OCI-M2 (cell line): ENCODE results near the gene EXOG.
A peak's percentile ranks its signal among the peaks of the same experiment; 100 is the strongest.

Experiments used
- DNase-seq: peaks from one replicate; lab custom pipeline; 2025; ENCODE audit not compliant: unreplicated experiment; lab: John Stamatoyannopoulos, UW

EXOG gene, protein sequence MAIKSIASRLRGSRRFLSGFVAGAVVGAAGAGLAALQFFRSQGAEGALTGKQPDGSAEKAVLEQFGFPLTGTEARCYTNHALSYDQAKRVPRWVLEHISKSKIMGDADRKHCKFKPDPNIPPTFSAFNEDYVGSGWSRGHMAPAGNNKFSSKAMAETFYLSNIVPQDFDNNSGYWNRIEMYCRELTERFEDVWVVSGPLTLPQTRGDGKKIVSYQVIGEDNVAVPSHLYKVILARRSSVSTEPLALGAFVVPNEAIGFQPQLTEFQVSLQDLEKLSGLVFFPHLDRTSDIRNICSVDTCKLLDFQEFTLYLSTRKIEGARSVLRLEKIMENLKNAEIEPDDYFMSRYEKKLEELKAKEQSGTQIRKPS

GRCh38 chr3:38496131-38496910, at the start of gene EXOG:
TSS of gene EXOG (plus strand) at chr3:38496340. CDS start at chr3:38496368, 28 bp downstream.
- peak; percentile 33 for DNase-seq

DNA sequence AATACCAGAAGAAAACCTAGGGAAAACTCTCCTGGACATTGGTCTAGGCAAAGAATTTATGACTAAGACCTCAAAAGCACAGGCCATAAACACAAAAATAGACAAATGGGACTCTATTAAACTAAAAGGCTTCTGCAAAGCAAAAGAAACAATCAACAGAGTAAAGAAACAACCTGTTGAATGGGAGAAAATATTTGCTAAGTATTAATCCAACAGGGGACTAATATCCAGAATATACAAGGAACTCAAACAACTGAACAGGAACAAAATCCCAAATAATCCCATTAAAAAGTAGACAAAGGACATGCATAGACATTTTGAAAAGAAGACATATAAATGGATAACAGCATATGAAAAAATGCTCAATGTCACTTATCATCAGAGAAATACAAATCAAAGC, 49.3 kb upstream of the EXOG start:
- DNase-seq: no peak

DNA sequence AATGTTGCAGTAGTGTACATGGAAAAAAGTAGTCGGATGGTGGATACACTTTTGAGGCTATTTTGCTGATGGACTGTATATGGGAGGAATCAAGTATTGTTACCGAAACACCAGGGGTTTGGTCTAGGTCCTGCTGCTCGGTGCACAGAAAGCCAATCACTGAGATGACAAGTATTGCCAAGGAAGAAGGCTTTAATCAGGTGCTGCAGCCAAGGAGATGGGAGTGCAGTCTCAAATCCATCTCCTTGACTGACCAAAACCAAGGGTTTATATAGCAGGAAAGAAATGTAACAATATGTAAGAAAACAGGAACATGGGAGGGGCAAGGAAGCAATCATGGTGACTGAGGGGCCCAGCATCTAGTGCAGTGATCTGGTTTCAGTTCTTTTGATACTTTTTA, 45.3 kb upstream of the EXOG start:
- no peak for DNase-seq

DNA sequence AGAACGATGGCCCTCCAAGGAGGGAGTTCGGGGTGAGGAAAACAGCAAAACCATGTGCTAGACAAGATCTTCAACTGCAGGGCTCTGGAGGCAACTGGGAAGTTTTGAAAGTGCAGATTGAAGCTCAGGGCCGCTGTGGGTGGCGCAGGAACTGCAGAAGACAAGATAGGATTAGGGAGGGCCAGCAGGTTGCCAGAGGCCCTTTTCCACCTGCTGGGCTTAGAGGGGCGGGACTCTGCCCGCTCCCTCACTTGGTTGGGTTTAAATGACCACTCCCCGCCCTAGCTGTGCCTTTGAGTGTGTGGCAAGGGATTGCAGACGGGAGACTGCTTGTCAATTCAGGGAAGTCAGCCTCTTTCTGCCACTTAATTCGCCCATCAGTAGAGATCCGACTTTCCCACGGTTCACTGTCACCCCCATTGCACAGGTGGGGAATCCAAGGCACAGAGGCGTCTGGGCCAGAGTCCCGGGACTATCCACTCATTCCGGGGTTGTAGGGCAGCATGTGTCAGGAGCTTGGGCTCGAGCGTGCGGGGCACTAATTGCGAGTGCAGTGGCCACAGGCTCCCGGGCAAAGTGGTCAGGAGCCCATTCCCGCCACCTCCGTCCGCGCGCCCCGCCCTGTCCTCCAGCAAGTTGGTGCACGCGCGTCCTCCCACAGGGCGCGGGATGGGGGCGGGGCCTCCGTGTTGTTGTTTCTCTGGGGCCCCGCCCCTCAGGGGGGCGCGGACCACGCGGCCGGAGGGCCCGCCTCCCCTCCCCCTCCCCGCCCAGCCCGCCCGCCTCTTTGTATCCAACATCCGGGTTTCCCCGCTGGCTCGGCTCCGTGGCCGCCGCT, 42.8 kb upstream of the EXOG start, which contains the start of gene ACVR2B:
Gene ACVR2B, plus strand, starts transcription at position 816 of the 838 bp plus-strand sequence. CDS start 433 bp downstream, outside the sequence.
- DNase-seq: no peak

GRCh38 chr3:38453913-38454177, 42.3 kb upstream of the EXOG start:
- DNase-seq: no peak

- no peak for DNase-seq
These were observed 41.8 kb upstream of the EXOG start for GRCh38 chr3:38454178-38454883.

GRCh38 chr3:38454884-38455638, 41.1 kb upstream of the EXOG start:
- DNase-seq: no peak

DNA sequence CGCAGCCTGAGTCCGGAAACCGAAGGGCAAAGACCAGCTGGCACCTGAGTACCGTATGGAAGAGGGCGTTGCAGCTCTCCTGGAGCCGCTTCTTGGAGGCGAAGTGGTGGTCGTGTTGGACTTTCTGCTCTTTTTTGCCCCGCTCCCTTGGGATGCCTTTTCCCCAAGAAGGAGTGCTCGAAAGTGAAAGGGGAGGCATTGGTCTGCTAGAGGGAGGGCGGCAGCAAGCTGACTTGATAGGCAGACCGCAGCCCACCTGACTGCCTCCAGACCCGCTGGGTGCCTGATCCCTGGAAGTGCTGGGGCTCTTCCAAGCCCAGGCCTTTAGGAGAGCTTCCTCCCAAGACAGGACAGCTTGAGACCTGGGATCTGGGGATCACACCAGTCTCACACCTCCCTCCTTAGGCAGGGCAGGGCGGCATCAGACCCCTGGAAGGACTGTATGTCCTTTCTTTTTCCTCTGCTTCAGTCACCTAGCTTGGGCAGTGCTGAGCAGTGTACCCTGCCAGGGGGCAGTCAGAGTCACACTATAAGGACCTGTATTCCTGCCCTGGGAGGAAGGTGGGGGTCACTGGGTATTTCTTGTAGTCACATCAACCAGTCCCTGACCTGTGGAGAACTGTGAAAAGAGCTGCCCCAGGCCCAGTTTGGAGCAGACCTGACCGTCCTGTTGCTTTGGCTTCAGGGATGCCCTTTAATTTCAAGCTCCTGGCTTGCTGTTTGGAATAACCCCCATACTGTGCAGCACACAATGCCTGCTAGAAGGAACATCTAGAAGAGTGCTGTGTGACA, 40.3 kb upstream of the EXOG start:
- no peak for DNase-seq

DNA sequence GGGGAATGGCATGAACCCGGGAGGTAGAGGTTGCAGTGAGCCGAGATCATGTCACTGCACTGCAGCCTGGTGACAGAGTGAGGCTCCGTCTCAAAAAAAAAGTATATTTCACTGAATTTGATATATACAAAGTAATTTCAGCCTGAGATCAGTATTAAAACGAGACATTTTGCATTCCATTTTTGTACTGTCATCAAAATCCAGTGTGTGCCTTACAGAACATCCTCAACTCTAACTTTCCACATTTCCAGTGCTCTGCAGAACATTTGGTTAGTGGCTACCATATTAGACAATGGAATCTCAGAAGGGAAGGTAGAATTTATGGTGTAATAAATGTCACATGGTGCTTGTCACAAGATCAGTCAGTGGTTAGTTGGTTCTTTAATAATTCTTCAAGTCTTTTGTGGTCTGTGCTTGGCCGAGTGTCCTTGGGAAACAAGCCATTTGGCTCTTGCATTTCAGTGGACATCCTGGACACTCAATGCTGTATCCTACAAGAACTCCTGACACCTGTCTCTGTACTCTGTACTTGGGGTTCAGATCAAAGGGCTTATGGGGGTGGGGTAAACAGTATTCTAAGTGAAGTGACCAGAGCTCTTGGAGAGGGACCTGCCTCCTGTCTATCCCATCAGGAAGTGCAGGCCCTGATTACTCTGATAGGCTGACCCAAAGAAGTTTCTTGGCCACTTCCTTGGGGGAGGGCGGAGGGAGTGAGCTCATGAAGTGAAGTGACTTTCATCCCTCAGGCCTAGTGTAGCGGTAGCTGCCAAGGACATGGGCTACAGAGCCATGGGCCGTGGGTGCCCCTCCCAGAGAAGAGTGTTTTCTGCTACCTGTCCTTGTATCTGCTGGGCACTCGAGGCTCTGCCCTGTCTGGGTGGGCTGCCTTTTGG, 38.8 kb upstream of the EXOG start:
- DNase-seq: no peak

DNA sequence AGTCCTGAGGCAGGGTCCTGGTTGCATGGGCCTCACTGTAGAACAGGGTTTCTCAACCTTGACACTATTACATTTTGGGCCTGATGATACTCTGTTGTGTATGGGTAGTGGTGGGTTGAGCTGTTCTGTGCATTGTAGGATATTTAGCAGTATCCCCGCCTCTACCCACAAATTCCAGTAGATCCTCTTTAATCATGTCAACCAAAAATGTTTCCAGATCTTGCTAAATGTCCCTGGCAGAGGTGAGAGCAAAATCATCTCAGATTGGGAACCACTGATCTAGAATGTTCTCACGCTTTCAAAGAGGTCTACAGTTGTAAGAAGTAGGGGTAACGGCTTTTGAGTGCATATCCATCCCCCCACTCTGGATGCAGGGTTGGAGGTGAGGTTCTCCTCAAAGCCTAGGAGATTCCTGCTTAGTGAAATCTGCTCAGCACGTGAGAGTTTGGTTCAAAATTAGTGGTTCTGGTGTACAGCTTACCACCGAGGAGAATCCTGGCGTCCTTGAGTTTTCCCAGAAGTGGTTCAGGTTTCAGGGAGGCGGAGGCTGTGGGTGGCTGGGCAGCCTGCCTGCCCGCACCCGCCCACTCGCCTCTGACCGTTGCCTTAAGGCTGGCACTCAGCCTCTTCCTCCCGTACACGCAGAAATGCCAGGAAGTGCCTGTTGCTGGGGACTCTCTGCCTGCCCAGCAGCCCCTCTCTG, 37.2 kb upstream of the EXOG start:
- DNase-seq: no peak

- no peak for DNase-seq
These were observed 36.6 kb upstream of the EXOG start for GRCh38 chr3:38459499-38460048.

DNA sequence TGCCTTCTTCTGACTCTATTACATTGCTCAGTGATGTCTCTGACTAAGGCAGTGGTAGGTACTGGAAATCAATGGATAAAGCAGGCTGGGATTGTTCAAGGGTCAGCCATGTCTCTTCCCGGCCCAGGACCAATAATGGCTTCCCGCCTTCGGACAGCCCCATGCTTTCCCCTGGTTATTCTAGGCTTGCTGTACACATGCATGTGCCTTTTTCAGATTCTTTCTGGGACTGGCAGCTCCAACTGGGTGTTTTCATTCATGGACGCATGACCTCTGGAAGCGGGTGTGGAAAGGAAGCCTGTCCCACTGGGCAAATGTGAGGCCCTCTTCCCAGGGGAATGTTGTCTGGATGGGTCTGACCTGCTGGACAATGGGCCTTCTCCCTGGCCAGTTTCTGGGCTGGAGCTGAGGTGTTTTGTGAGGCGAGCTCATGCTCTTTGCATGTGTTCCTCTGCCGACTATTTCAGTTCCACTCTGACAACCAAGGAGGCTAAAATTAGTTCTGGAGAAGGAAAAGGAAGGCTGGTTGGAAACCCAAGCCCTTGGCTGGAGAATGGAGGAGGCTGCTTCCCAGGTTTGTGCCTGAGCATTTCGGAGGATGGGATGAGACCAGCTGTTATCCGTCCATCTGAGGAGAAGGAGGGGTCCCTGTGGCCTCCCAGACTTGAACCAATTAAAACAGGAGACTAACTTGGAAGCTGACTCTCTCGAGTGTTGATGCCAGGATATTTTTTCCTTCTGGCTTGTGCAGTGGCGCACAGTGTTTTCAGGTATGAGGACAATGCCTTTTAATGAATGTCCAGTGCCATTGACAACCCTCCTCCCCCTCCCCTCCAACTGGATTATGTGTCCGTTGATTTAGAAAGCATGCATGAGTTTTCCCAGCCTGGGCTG, 35.5 kb upstream of the EXOG start:
- no peak for DNase-seq

DNA sequence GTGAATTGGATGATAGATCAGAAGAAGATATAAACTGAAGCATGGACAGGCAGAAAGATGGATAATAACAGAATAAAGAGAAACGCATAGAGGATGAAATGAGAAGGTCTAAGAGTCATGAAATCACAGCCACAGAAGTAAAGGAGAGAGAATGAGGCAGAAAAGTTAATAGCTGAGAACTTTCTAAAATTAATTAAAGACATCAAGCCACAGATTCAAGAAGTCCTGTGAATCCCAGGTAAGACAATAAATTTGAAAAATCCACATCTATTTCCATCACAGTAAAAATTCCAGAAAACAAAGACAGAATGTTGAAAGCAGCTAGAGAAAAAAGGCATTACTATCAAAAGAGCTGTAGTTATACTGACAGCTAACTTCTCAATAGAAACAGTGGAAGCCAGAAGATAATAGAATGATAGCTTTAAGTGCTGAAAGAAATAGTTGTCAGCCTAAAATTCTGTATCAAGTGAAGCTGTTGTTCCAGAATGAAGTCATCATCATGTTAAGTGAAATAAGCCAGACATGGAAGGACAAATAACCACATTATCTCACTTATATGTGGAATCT, 30.5 kb upstream of the EXOG start:
- no peak for DNase-seq

- no peak for DNase-seq
These were observed 27.4 kb upstream of the EXOG start for GRCh38 chr3:38468765-38469164.

GRCh38 chr3:38469852-38470251, 26.3 kb upstream of the EXOG start:
- DNase-seq: no peak

- DNase-seq: no peak
These were observed 24.8 kb upstream of the EXOG start for GRCh38 chr3:38471260-38471857.
